DND-41 (cell line): Measurements from ENCODE around the gene PAMR1.

Source experiments
- ATAC-seq: fragments of 200-7000 bp; cut with Tn5 transposase; 3 replicates; pipeline ENCODE4 v1.9.1; 2021; ENCODE audit warnings: low read depth; ENCODE audit not compliant: insufficient read depth
- DNase-seq: peaks from one replicate; pipeline ENCODE4 v3.0.0-alpha.2; 2020
- H2AFZ ChIP-seq: 2 replicates; pipeline ENCODE4 v1.6.0; 2012; ENCODE audit warnings: low read depth, low read length
- H3K27ac ChIP-seq: 2 replicates; pipeline ENCODE4 v1.5.1; 2012; ENCODE audit warnings: low read length, inconsistent platforms
- H3K27me3 ChIP-seq: fragments of 200-600 bp; sonication (generic); 2 replicates; pipeline ENCODE4 v1.6.0; 2012; ENCODE audit warnings: low read length, mild to moderate bottlenecking, inconsistent platforms; ENCODE audit not compliant: insufficient read depth, poor library complexity
- H3K36me3 ChIP-seq: 2 replicates; pipeline ENCODE4 v1.5.1; 2012; ENCODE audit warnings: low read length, inconsistent platforms; ENCODE audit not compliant: insufficient read depth
- H3K4me1 ChIP-seq: 2 replicates; pipeline ENCODE4 v1.5.1; 2012; ENCODE audit warnings: mild to moderate bottlenecking, low read length; ENCODE audit not compliant: insufficient read depth
- H3K4me2 ChIP-seq: 2 replicates; pipeline ENCODE4 v1.6.0; 2012; ENCODE audit warnings: mild to moderate bottlenecking, moderate library complexity, low read length, inconsistent platforms; ENCODE audit not compliant: insufficient read depth
- H3K4me3 ChIP-seq, 2 experiments: fragments of 200-600 bp in 1 of 2; shearing (Covaris generic) in 1 of 2; 2 replicates each; pipeline ENCODE4 v1.5.1; 2012 to 2016; ENCODE audit warnings: inconsistent platforms in 2 of 2, low read length in 2 of 2, mild to moderate bottlenecking in 2 of 2, low read depth in 1 of 2, moderate library complexity in 1 of 2
- H3K79me2 ChIP-seq: 2 replicates; pipeline ENCODE4 v1.6.0; 2012; ENCODE audit warnings: low read length, inconsistent platforms; ENCODE audit not compliant: insufficient read depth
- H3K9ac ChIP-seq: 2 replicates; pipeline ENCODE4 v1.6.0; 2012; ENCODE audit warnings: low read depth, mild to moderate bottlenecking, inconsistent platforms, low read length, moderate library complexity
- H3K9me3 ChIP-seq: 2 replicates; pipeline ENCODE4 v1.5.1; 2012; ENCODE audit warnings: low read length, moderate library complexity, mild to moderate bottlenecking, inconsistent platforms; ENCODE audit not compliant: insufficient read depth, severe bottlenecking
- H4K20me1 ChIP-seq: 2 replicates; pipeline ENCODE4 v1.6.0; 2012; ENCODE audit warnings: low read length; ENCODE audit not compliant: insufficient read depth
- CTCF ChIP-seq: IDR thresholded peaks from 2 replicates; pipeline ENCODE4 v1.5.1; 2012; ENCODE audit warnings: borderline replicate concordance, low read length, moderate library complexity, mild to moderate bottlenecking; ENCODE audit not compliant: poor library complexity, severe bottlenecking; ENCODE audit errors: extremely low read depth
- EZH2 ChIP-seq: IDR thresholded peaks from 3 replicates; pipeline ENCODE4 v1.6.1; 2012; ENCODE audit warnings: borderline replicate concordance, low read depth, mild to moderate bottlenecking, moderate library complexity, low read length, inconsistent platforms; ENCODE audit not compliant: severe bottlenecking

The PAMR1 gene

DNA sequence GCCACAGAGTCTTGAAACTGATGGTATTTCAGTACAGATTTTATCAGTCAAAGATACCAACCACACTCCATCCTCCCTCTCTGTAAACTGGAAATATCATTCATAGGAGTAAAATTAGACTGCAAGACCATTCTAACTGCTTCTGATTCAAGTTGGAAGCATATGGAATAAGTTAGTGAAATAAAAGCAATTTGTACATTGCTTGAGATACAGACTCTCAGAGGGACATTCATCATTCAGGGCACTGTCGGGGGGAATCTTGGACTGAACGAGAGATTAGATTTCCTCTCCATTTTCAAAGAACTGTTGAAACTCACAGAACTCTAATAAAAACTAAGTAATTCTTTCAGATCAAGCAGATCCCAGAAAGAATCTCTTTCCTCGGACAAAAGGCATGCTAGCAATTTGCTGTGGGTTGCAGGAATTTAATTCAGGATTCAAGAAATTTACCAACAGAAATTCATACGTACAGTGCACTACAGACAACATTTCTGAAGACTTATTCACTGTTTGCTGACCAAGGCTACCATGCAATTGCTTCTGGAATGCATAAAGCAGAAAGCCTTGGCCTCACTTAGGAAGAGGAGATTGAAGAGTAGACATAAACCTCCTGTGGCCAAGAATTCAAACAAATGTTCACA is 34.1 kb downstream of the PAMR1 start:
- Histone ChIP-seq H4K20me1 (no peaks in the 10 kb centered on the region), H3K27me3 (no peaks in the 10 kb centered on the region), H3K36me3 (no peaks in the 10 kb centered on the region), H3K4me1 (no peaks in the 10 kb centered on the region), H3K4me2 (no peak overlapping the region), H3K4me3 (no peak overlapping the region), H3K9me3 (no peaks in the 10 kb centered on the region), H2AFZ (no peak overlapping the region), H3K79me2 (no peaks in the 10 kb centered on the region), H3K27ac (no peak overlapping the region), H3K9ac (no peak overlapping the region)
- no peak for ATAC-seq
- TF ChIP-seq CTCF (no peak), EZH2 (no peak)
- DNase-seq: no peak

GRCh38 chr11:35488117-35488516 is 37.3 kb downstream of the PAMR1 start:
- DNase-seq (no peak), ATAC-seq (no peak)
- Histone ChIP-seq H3K79me2 (no peaks in the 10 kb centered on the region), H3K27ac (no peak overlapping the region), H3K4me1 (no peaks in the 10 kb centered on the region), H3K4me2 (no peak overlapping the region), H3K27me3 (peaks cover 3% of the 10 kb centered on the region), H3K9ac (no peak overlapping the region), H2AFZ (no peak overlapping the region), H4K20me1 (no peaks in the 10 kb centered on the region), H3K36me3 (no peaks in the 10 kb centered on the region), H3K4me3 (no peak overlapping the region), H3K9me3 (peaks cover 2% of the 10 kb centered on the region)
- TF ChIP-seq EZH2 (no peak), CTCF (no peak)

- no peaks in the 10 kb centered on the region for H4K20me1 ChIP-seq
- H3K36me3 ChIP-seq: no peaks in the 10 kb centered on the region
- no peak overlapping the region for H3K27ac ChIP-seq
- no peak overlapping the region for H3K4me2 ChIP-seq
- TF ChIP-seq CTCF (peak; percentile 52), EZH2 (no peak)
- H2AFZ ChIP-seq: no peak overlapping the region
- H3K9me3 ChIP-seq: peaks cover 7% of the 10 kb centered on the region
- H3K9ac ChIP-seq: no peak overlapping the region
- ATAC-seq: no peak
- H3K4me3 ChIP-seq: no peak overlapping the region
- no peaks in the 10 kb centered on the region for H3K4me1 ChIP-seq
- peaks cover 5% of the 10 kb centered on the region for H3K27me3 ChIP-seq
- H3K79me2 ChIP-seq: no peaks in the 10 kb centered on the region
- no peak for DNase-seq
Measured at GRCh38 chr11:35487532-35488078, 37.8 kb downstream of the PAMR1 start.
